GM18498 (cell line): Measurements from ENCODE around the gene RSPH1.
A peak's percentile ranks its signal among the peaks of the same experiment; 100 is the strongest.
"Not testable (repeated sequence)": the region's sequence is repeated elsewhere in the genome, so short reads cannot be mapped to it uniquely, and the experiment has no call there.

Source experiments
- ATAC-seq: cut with Tn5 transposase; IDR thresholded peaks from one replicate; pipeline ENCODE4 v1.9.1; 2021; ENCODE audit warnings: mild to moderate bottlenecking, moderate library complexity; ENCODE audit not compliant: unreplicated experiment

The RSPH1 gene

DNA sequence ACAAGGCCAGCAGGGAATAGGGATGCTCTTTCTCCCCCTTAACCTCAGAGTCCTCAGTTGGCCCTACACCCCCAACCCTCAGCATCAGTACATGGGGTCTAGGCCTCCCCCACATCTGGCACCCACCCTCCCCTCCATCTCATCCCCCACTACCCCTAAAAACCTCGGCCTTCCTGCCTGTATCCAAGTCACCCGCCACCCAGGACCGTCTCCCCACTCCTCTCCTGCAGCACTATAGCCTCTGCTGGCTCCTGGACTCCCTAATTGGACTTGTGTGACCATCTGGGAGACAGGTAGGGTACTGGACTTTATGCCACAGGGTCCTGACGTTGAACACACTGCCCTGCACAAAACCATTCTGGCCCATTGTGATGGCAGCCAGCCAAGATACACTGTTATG lies 6.0 kb downstream of the RSPH1 start:
- ATAC-seq, result no peak

DNA sequence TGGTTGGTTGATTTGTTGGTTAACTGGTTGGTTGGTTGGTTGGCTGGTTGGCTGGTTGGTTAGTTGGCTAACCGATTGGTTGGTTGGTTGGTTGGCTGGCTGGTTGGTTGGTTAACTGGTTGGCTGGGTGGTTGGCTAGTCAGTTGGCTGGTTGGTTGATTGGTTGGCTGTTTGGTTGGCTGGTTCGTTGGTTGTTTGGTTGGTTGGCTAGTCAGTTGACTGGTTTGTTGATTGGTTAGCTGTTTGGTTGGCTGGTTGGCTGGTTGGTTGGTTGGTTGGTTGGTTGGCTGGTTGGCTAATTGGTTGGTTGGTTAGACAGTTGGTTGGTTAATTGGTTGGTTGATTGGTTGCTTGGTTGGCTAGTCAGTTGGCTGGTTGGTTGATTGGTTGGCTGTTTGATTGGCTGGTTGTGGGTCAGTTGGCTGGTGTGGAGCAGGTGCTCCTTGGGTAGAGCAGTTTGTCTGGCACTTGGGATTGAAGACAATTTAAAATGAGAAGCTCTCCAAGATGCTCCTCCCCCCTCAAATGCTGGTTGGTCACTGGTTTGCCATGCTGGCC lies 6.9 kb downstream of the RSPH1 start:
- no peak for ATAC-seq

DNA sequence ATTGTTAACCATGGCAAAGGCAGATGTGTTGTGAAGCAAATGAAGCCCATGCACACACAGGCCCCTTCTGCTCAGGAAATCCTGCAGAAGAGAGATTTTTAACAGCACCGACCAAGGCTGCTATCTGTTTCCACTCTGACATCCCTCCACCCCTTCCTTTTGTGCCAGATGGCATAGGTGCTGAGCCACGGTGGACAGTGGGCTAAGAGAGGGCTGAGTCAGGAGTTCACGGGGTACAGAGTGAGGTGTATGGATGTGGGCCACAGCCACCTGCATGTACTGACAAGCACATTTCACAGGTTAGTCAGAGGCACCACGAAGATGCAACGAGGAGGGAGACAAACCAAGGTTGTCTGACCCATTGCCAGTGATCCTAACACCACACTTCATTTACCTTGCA lies 9.5 kb downstream of the RSPH1 start:
- no peak for ATAC-seq

DNA sequence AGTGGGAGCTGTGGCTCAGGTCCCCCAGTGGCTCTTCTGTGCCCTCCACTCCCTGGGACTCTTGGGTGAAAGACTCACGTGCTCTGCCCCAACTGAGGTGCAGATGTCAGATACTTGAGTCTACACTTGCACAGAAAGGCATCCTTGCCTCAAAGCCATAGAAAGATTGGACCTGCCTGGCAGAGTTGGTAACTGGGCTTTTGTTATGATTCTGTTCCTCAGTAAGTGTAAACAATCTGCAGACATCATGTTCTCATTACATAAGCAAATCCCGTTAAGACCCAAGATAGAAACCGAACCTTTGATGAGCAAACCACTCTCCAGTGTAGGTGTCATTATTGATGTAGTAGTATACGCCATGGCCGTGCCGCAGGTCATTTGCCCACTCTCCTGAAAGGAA lies 10.0 kb downstream of the RSPH1 start:
- no peak for ATAC-seq

DNA sequence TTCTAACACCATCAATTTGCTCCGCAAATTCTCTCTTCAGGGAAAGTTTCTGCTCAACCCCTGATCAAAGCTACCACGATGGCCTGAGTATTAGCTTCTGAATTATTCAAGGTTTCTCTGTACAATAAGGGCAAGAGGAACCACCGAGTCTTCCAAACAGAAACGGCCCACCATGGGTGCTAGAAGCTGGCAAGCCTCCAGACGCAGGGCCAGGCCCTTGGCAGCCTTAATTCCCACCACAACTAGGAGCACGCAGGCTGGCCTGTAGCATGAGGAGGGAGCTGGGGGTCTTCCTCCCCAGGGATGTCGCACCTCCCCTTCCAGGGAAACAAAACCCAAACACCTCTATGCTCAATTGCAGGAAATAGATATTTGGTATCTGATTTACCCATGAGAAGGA lies 11.1 kb downstream of the RSPH1 start:
- no peak for ATAC-seq

DNA sequence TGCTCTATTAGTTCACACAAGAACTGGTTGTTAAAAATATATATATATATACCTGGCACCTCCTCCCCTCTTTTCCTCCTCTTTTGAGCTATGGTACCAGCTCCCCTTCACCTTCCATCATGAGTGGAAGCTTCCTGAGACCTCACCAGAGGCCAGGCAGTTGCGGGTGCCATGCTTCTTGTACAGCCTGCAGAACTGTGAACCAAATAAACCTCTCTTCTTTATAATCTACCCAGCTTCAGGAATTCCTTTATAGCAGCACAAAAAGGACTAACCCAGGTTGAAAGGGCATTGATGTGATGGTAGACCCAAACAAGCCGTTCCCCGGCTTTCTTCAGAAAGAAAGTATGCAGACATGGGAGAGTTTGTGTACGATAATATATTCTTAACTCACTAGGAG lies 14.9 kb downstream of the RSPH1 start:
- no peak for ATAC-seq

DNA sequence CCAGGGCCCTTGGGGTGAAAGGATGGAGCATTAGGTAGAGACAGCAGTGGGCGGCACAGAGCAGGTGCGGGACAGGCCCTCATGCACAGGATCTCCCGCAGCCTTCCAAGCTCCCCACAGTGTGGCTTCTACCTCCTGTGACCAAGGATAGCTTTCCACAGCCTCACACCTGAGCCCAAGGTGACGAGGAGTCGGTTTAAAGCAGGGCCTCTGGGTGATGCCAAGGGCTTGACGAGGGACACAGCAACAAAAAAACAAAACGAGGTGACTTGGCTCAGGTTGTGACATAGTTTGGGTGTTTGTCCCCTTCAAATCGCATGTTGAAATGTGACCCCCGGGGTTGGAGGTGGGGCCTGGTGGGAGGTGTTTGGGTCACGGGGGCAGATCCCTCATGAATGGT lies 15.3 kb downstream of the RSPH1 start:
- no peak for ATAC-seq

DNA sequence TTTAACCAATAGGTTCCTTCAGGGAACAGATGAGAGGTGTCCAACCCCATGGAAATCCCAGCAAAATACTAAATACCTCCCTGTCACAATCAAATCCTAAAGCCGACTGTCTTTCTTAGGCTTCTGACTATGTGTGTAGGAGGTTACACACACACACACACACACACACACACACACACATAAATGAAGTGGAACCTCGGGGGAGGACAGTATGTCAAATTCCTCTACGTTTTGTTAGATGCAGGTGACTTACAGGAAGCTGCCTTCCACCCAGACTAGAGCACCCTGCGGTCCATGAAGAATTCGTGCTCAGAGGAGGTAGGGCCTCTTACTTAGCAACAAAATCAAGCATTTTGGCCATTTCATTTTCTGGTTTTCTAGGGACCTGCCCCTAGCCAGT lies 16.4 kb downstream of the RSPH1 start:
- no peak for ATAC-seq

DNA sequence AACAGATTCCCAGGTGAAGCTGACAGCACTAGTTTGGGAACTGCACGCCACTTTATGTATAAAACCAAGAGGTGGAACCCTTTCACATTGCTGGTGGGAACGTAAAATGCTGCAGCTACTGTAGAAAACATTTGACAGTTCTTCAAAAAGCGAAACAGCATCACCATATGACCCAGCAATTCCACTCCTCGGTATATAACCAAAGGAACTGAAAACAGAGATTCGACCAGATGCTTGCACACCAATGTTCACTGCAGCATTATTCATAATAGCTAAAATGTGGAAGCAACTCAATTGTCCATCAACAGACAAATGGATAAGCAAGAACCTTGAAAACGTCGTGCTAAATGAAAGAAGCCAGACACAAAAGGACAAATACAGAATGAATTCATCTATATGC lies 17.5 kb downstream of the RSPH1 start:
- ATAC-seq, result no peak

DNA sequence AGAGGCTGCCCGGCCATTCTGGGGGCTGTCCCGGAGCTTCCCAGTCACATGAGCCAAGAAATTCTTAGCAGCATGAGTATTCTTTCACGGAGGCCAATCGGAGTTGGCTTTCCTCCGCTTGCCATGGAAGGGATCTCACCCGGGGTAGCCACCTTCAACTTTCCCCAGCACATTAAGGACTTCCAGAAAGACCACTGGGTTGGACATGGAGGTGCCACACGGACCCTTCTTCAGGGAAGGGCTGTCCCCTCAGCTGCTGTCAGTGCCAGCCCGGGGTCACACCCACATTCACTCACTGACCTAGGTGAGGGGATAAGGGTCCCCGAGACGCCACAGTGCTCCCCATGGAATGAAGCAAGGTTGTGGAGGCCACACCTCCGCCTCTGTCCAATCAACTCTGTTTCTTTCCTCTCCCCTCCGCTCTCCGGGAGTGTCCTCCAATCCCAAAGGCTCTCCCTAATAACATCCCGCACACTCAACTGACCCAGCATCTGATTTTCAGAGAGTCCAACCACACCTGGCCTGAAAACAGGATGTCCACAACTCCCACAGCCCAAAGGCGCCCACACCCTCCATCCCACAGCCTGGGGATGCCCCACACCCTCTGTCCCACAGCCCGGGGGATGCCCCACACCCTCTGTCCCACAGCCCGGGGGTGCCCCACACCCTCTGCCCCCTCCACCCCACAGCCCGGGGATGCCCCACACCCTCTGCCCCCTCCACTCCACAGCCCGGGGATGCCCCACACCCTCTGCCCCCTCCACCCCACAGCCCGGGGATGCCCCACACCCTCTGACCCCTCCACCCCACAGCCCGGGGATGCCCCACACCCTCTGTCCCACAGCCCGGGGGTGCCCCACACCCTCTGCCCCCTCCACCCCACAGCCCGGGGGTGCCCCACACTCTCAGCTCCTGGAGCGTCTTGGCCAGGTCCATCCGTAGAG lies 19.4 kb downstream of the RSPH1 start:
- no peak for ATAC-seq

DNA sequence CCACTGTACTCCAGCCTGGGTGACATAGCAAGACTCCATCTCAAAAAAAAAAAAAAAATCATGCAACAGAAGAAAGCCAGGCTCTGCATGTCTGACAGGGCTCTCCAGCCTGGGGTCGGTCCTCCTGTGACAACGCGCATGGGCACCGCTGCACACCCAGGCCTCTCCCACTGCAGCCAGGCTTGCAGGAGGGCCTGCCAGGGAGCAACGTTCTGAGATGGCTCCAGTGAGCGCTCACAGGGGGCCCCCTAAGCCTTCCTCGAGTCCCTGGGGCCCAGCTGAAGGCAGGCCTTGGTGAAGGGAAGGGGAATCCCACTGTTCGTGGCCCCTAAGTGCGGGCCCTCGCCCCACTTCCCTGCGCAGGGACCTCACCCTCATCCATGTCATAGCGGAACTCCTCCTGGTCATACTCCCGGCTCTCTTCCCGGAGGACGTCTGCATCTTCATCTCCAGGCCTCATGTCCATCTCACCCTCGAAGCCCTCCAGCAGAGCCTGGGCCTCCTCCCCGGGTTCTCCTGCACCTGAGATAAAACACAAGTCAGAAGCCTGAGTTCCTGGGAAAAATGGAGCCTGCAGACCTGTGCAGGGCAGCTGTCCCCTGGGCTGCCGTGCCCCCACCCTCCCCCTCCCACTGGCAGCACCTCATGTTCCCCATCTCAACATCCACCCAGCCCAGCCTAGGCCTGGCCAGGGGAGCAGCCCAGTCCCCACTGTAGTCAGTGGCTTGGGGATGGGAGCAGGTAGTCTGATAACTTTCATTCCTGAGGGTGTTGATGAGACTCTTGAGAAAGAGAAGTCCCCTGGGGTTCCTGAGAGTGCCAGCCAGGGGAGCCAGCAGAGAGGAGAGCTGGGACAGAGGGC lies 20.3 kb downstream of the RSPH1 start:
- no peak for ATAC-seq

DNA sequence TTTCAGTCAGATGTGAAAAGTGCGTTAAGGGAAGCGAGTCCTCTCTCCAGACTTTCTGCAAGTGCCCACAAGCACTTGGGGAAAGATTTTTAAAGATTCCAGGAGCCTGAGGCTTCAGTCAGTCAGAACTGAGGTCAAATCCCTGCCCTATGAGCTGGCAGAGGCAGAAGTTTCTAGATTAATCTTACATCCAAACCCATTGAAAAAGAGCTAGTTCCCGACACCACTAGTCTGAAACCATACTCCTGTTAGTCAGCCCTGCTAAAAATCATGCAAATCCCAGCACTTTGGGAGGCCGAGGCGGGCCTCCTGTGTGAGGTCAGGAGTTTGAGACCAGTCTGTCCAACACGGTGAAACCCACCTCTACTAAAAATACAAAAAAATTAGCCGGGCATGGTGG lies 21.0 kb downstream of the RSPH1 start:
- no peak for ATAC-seq

DNA sequence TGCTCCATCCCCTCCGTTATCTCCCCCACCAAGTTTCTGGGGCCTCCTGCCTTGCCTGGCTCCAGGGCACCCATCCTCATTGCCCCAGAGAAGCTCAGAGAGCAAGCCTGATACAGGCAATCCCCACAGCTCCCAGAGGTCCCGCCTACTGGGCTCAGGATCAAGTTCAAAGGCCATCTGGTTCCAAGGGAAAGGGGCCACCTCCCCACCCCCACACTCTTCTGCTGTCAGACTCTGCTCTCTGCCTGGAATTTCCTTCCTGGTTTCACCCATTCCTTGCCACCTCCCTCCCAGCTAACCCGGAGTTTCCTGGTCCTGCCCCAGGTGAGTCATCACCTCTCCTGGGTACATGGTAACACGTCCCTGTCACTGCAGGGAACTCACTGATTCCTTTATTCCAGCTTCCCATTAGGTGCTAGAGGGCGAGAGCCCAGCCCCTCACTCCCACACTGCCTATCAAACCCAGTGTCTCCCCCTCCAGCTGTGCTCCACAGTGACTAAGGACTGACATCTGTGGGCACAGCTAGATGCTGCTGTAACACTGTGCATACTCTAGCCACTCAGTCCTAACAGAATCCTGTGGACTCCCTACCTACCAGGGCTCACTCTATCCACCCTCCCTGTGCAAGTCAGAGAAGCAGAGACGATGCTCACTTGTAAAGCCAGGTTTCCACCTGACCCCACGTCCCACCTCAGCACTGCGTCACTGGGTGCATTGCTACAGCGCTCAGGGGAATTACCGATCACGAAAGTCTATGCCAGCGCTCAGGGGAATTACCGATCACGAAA lies 21.8 kb downstream of the RSPH1 start:
- peak; percentile 62 for ATAC-seq

DNA sequence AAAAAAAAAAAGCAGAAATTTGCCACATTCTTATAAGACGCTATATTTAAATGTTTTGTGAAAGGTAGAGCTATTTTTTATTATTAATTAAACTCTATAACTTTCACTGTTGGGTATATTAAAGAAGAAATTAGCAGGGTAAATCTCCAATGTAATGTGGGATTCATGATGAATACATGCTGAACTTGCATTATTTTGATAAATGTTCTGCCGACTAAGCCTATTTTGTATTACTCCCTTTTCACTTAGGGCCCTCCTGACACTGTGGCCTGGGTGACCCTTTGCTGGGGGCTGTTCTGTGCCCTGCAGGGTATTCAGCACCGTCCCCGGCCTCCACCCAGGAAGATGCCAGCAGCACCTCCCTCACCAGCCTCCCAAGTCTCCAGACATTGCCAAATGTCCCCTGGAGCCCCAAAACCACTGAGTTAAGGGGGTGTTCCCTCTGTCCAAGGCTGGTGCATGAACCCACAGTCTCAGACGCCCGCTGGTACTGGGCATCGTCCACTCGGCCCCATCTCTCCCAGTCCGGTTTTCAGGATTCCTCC lies 22.5 kb downstream of the RSPH1 start:
- no peak for ATAC-seq

DNA sequence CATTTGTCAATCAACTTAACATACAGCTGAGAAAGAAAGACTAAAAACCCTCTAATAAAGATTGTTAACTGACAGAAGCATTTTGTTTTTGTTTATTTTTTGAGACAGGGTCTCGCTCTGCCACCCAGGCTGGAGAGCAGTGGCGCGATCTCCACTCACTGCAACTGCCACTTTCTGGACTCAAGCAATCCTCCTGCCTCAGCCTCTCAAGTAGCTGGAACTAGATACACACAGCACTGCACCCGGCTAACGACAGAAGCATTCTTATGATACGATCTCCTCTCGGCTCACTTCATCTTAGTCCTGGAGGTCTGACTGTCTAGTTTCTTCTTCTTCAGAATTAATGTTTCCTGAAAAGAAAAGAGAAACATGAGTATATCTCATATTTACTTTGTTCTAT lies 23.5 kb downstream of the RSPH1 start:
- ATAC-seq, result no peak

DNA sequence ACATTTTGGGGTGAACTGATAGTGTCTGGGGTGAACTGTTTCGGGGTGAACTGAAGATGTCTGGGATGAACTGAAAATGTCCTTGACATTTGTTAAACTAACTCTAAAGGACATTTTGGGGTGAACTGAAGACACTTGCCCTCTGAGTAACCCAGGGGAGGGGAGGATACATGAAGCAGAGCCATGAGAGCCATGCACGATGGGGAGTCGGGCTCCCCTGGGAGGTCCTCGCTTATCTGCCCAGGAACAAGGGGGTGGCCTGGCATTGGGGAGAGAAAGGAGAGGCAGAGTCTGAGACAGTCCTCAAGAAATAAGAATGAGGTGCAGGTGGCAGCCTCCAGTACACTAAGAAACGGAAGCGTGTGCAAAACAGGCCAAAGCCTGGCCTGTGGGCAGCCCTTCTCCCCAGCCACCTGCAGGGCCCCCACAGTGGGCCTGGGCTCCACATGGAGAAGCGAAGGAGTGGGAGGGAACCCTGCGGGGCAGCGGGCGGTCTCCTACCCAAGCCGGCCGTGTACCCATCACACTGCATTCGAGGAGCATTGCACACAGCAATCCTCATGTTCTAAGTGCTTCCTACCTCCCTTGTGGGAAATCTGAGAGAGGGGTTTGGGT lies 24.2 kb downstream of the RSPH1 start:
- ATAC-seq, result no peak

DNA sequence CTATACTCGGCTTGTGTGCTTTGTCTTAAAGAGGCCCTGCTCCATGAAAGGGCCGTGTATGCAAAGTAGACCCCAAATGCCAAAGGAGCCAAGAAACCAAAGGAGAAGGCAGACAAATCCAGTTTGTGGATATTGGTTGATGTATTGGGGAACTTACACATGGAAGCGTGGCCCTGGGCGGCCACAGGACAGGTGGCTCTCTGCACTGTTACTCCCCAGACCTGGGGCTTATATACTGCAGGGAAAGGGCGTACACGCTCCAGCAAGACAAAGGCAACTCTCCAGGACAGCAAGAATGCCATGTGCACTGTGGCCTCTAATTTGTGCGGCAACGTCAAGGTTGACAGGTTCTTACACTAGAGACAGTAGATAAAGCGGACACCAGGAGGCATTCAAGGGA lies 24.8 kb downstream of the RSPH1 start:
- no peak for ATAC-seq

DNA sequence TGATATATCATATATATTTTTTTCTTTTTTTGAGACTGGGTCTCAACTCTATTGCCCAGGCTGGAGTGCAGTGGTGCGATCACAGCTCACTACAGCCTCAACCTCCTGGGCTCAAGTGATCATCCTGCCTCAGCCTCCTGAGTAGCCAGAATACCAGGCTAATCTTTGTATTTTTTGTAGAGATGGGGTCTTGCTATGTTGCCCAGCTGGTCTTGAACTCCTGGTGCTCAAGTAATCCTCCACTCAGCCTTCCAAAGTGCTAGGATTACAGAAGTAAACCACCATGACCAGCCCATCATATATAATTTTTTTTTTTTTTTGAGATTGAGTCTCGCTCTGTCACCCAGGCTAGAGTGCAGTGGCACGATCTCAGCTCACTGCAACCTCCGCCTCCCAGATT lies 26.3 kb downstream of the RSPH1 start:
- ATAC-seq, result not testable (repeated sequence)

DNA sequence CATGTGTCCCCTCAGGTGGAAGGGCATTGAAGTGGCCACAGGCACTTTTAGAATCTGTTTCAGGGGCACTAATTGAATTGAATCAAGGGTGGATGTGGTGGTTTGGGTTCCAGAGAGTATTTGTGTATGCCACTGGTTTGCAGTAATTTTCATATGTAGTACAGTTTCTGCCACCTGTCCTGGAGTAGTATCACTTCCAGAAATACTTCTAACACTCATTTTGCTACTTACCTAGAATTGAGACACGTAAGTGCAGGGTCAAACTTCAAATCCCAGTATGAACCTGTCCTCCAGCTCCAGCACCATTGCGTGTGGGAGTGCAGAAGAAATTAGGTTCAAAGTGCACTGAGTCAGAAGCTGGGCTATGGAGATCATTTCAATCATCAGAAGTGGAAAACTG lies 26.8 kb downstream of the RSPH1 start:
- ATAC-seq, result peak; percentile 49

DNA sequence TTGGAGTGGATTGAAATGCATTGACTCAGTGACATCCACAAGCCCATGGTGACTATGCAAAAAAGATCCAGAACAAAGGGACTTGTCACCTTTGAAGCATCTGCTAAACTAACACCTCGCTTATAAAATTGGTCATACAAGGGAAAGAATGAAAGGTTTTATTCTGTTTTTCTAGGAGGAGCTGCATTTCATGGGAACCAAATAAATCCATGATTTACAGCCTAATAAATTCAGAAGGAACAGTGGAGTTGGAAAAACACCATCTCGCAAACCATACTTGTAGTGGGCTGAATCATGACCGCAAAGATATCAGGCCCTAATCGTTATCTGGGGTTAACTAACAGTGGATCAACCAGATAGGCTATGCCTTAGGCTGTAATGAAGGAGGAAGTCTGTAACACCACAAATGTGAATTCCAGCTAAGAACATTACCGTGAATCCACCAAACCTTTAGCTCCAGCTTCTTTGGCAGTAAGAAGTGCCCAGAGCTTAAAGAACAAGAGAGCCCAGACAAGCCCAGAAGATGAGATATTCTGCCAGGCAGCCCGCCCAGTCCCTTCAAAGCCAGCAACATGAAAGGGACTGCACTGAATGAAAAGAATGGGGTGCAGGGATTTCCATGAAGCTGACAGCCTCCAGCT lies 27.4 kb downstream of the RSPH1 start:
- ATAC-seq, result no peak
